VCaP (cell line): ENCODE data around the gene PPP2R2C.

Experiments
- H3K27ac ChIP-seq: fragments of 450-650 bp; 2 replicates; pipeline ENCODE4 v1.5.1; 2017
- CTCF ChIP-seq: fragments of 450-650 bp; conservative IDR thresholded peaks from 2 replicates; pipeline ENCODE4 v1.5.1; 2017; ENCODE audit warnings: mild to moderate bottlenecking, moderate library complexity

Gene PPP2R2C

DNA sequence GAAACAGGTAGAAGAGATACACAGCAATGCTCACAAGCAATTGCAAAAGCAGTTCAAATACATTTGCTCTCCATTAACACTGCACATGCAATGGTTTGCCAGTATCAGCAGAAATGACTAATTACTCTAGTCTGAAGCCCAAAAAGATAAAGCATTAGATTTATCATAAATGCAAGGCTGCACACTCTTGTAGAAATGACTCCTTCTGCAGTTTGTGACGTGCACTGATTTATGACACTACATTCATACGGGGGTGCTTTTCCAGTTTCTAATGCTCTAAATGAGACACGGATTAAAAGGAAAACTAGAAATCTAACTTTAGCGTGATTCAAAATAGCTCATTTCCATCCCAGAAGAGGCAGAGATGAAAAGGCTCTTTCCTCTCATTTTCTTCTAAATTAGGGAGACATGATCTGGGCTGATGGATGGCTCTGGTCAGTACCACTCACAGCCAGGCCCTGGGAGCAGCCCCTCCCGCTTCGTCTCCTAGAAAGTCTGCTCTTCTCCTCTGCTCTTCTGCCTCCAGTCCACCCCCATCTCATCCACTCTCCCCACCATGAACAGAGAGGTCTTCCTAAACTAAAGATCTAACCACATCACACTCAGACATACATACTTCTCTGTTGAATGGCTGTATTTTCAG, 33.2 kb downstream of the PPP2R2C start:
- TF ChIP-seq CTCF = no peak
- no peak overlapping the region for H3K27ac ChIP-seq

- TF ChIP-seq CTCF = no peak
These were observed 34.6 kb downstream of the PPP2R2C start for GRCh38 chr4:6437826-6438238.

DNA sequence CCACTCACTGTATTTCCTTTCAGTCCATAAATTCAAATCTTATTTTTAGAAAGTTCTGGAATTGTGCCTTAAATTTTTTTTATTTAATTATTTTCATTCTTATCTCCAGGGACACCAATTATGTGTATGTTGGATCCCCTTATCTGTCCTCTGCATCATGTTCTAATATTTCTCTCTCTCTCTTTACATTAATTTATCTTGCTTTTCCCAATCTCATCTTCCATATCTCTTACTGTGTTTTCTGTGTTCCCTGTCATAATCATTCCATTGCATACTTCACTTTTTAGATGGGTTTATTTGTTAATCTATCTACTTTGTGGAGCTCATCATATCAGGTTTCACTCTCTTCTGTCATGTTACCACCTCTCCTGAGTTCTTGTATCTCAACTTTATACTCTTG, 37.4 kb downstream of the PPP2R2C start:
- TF ChIP-seq CTCF = no peak
- no peak overlapping the region for H3K27ac ChIP-seq

More at GRCh38 chr4:6437826-6438238, 34.6 kb downstream of the PPP2R2C start:
- no peak overlapping the region for H3K27ac ChIP-seq

GRCh38 chr4:6430927-6431326, 41.5 kb downstream of the PPP2R2C start:
- no peak overlapping the region for H3K27ac ChIP-seq
- no peak for TF ChIP-seq CTCF

GRCh38 chr4:6427439-6428090, 44.8 kb downstream of the PPP2R2C start:
- no peak overlapping the region for H3K27ac ChIP-seq
- TF ChIP-seq CTCF = no peak

- no peak for TF ChIP-seq CTCF
- H3K27ac ChIP-seq = no peak overlapping the region
These were observed 45.6 kb downstream of the PPP2R2C start for GRCh38 chr4:6426571-6427438.

DNA sequence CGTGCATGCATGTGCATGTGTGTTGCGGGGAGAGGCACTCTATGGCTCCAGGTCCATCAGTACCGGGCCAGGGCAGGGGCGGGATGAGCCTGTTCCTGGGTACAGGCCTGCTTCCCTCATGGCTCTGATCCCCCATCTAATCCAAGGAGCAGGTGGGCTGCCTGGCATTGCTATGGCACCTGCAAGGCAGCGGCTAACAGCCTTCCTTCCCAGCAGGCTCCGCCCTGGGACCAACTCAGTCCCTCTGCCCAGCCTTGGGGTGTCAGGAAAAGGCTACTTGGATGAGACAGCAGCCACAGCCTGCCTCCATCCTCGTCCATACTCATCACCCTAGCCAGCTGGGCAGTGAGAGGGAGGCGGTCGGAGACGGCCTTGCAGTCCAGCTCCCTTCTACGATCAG, 46.5 kb downstream of the PPP2R2C start:
- TF ChIP-seq CTCF = no peak
- H3K27ac ChIP-seq = no peak overlapping the region
